GM20000 (cell line): ENCODE measurements around the gene STXBP1.

Experiments used
- DNase-seq: peaks from one replicate; pipeline ENCODE4 v3.0.0; 2012; ENCODE audit warnings: low spot score
- TF ChIP-seq, protein P1 (sequence below): IDR thresholded peaks from 2 replicates; pipeline ENCODE4 v1.5.1; 2012; ENCODE audit warnings: mild to moderate bottlenecking, control low read depth; ENCODE audit errors: extremely low read depth, missing control alignments

The STXBP1 gene

GRCh38 chr9:127611899-127612790 is at the start of gene STXBP1:
Gene STXBP1, plus strand, starts transcription at chr9:127612277. Its CDS starts 127 bp downstream, at chr9:127612404.
- TF ChIP-seq, protein P1, sequence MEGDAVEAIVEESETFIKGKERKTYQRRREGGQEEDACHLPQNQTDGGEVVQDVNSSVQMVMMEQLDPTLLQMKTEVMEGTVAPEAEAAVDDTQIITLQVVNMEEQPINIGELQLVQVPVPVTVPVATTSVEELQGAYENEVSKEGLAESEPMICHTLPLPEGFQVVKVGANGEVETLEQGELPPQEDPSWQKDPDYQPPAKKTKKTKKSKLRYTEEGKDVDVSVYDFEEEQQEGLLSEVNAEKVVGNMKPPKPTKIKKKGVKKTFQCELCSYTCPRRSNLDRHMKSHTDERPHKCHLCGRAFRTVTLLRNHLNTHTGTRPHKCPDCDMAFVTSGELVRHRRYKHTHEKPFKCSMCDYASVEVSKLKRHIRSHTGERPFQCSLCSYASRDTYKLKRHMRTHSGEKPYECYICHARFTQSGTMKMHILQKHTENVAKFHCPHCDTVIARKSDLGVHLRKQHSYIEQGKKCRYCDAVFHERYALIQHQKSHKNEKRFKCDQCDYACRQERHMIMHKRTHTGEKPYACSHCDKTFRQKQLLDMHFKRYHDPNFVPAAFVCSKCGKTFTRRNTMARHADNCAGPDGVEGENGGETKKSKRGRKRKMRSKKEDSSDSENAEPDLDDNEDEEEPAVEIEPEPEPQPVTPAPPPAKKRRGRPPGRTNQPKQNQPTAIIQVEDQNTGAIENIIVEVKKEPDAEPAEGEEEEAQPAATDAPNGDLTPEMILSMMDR = no peak

GRCh38 chr9:127562279-127562796 is 49.7 kb upstream of the STXBP1 start:
- TF ChIP-seq, protein P1 = no peak
- no peak for DNase-seq

More at GRCh38 chr9:127611899-127612790, at the start of gene STXBP1:
- DNase-seq = peak; percentile 99

- TF ChIP-seq, protein P1 = no peak
- no peak for DNase-seq
Observed at GRCh38 chr9:127562841-127563401, 49.2 kb upstream of the STXBP1 start.

DNA sequence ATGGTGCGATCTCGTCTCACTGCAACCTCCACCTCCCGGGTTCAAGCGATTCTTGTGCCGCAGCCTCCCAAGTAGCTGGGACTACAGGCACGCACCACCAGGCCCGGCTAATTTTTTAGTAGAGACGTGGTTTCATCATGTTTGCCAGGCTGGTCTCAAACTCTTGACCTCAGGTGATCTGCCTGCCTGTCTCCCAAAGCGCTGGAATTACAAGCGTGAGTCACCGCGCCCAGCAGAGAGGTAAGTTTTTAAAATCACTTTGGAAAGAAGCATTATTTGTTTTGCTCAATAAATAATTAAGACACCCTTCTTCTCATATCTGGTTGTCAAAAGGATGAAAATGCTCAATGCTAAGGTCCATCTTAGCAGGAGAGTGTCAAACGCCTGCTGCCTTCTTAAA is 48.5 kb upstream of the STXBP1 start:
- TF ChIP-seq, protein P1 = no peak
- DNase-seq = no peak

DNA sequence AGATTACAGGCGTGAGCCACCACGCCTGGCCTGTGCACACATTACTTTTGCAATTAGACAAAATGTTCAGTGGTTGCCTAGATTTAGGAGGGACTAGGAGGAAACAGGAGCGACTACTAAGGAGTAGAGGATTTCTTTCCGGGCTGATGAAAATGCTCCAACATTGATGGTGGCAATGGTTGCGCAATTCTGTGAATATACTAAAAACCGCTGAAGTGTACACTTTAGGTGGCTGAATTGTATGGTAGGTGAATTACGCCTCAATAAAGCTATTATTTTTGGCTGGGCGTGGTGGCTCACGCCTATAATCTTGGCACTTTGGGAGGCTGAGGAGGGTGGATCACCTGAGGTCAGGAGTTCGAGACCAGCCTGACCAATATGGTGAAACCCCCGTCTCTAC is 46.8 kb upstream of the STXBP1 start:
- DNase-seq = no peak
- TF ChIP-seq, protein P1 = no peak

DNA sequence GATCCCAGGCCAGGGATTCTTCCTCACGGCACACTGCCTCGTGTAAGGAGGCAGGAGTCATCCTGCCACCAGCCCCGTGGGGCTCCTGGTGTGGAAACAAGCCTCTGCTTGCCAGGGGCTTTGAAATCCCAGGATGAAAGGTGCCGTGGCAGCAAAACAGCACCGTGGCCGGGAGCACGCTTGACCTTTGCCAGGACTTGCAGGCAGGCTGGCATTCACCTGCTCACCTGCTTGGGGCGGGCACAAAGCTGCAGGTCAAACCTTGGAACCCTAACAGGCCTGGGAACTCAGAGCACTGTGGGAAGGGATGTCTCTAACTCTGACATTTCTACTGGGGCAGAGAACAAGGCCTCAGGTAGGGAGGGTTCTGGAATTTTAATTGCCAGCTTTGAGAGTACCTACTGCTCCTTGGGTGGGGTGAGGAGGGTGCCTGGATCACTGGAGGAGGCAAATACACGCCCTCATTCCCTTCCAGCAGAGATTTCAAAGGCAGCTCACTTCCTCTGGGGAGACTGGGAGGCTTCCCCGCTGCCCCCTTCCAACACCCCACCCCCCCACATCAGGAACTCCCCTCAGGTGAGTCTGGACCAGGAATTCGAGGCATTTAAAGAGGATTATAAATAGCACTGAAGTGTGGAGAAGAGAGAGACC is 45.6 kb upstream of the STXBP1 start:
- no peak for DNase-seq
- TF ChIP-seq, protein P1 = no peak
